ENCODE measurements around the gene CD52.

Gene CD52

GRCh38 chr1:26317612-26318337 is at the start of gene CD52:
Gene CD52 (plus strand): TSS chr1:26317958. CDS start chr1:26318018, 60 bp downstream.
- no peak for DNase-seq

GRCh38 chr1:26268290-26269197 is 49.2 kb upstream of the CD52 start:
- no peak for DNase-seq

- DNase-seq = no peak
Measured at GRCh38 chr1:26269198-26269550, 48.6 kb upstream of the CD52 start.

- no peak for DNase-seq
Measured at GRCh38 chr1:26274801-26275425, 42.8 kb upstream of the CD52 start.

GRCh38 chr1:26275580-26276431 is 42.0 kb upstream of the CD52 start:
- peak; percentile 38 to 69 (median 58) for DNase-seq

- no peak for DNase-seq
Measured at GRCh38 chr1:26276432-26276838, 41.3 kb upstream of the CD52 start.

- no peak for DNase-seq
Measured at GRCh38 chr1:26277261-26277661, 40.5 kb upstream of the CD52 start.

- DNase-seq = no peak
Measured at GRCh38 chr1:26277719-26278118, 40.0 kb upstream of the CD52 start.

GRCh38 chr1:26278303-26278702 is 39.5 kb upstream of the CD52 start:
- no peak for DNase-seq

- DNase-seq = no peak
Measured at GRCh38 chr1:26278724-26279455, 38.9 kb upstream of the CD52 start.

- peak; percentile 69 to 81 (median 79) for DNase-seq
Measured at GRCh38 chr1:26279456-26280332, 38.1 kb upstream of the CD52 start, which contains the start of gene SH3BGRL3. Gene SH3BGRL3 (plus strand): TSS chr1:26280086. CDS start chr1:26280156, 70 bp downstream.

GRCh38 chr1:26280333-26281042 is 37.3 kb upstream of the CD52 start:
- DNase-seq = no peak

- no peak for DNase-seq
Measured at GRCh38 chr1:26281091-26281958, 36.4 kb upstream of the CD52 start.

GRCh38 chr1:26281971-26282370 is 35.8 kb upstream of the CD52 start:
- DNase-seq = peak in 2 of 3 experiments; percentile 8 to 12

- no peak for DNase-seq
Measured at GRCh38 chr1:26282401-26282918, 35.3 kb upstream of the CD52 start.

GRCh38 chr1:26283279-26283853 is 34.4 kb upstream of the CD52 start:
- no peak for DNase-seq

- no peak for DNase-seq
Measured at GRCh38 chr1:26283871-26284596, 33.7 kb upstream of the CD52 start.
